ENCODE results near the gene PNKP.

PNKP gene

DNA sequence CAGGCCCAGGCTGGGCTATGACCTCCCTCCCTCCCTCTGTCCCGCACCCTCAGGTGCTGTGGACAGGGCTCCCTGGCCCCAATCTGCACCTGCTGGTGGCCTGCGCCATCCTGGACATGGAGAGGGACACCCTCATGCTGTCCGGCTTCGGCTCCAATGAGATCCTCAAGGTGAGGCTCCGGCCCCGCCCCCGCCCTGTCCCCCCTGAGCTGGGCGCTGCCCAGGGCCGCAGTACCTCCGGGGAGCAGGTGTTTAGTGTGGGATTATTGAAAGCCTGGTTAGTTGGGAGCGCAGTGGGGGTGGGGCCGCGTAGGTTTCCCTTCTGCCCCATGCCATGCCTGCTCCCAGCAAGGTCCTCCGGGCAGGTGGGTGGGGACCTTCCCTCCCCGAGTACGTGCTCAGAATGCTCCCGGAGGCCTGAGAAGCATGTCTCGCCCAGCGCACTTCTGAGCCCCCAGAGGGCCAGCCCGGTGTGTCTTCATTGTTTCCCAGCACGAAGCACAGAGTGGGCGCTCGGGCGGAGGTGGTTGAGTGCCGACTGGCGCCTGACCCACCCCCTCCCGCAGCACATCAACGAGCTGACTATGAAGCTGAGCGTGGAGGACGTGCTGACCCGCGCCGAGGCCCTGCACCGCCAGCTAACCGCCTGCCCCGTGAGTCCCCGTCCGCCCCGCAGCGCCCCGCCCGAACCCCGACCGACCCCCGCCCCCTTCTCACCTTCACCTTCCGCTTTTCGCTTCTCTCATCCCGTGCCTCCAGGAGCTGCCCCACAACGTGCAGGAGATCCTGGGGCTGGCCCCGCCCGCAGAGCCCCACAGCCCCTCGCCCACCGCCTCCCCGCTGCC is 20.5 kb upstream of the PNKP start:
- TF ChIP-seq, protein P1, sequence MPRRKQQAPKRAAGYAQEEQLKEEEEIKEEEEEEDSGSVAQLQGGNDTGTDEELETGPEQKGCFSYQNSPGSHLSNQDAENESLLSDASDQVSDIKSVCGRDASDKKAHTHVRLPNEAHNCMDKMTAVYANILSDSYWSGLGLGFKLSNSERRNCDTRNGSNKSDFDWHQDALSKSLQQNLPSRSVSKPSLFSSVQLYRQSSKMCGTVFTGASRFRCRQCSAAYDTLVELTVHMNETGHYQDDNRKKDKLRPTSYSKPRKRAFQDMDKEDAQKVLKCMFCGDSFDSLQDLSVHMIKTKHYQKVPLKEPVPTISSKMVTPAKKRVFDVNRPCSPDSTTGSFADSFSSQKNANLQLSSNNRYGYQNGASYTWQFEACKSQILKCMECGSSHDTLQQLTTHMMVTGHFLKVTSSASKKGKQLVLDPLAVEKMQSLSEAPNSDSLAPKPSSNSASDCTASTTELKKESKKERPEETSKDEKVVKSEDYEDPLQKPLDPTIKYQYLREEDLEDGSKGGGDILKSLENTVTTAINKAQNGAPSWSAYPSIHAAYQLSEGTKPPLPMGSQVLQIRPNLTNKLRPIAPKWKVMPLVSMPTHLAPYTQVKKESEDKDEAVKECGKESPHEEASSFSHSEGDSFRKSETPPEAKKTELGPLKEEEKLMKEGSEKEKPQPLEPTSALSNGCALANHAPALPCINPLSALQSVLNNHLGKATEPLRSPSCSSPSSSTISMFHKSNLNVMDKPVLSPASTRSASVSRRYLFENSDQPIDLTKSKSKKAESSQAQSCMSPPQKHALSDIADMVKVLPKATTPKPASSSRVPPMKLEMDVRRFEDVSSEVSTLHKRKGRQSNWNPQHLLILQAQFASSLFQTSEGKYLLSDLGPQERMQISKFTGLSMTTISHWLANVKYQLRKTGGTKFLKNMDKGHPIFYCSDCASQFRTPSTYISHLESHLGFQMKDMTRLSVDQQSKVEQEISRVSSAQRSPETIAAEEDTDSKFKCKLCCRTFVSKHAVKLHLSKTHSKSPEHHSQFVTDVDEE (CRISPR knock-in tag; IDR thresholded peaks at IDR 0.05), result no peak
- no peak for TF ChIP-seq CSRNP3 (CRISPR knock-in tag; IDR thresholded peaks at IDR 0.05)
- no peak for TF ChIP-seq ZFP3 (CRISPR knock-in tag; IDR thresholded peaks at IDR 0.05)
- no peak for TF ChIP-seq PATZ1 (CRISPR knock-in tag; IDR thresholded peaks at IDR 0.05; ENCODE audit: borderline replicate concordance)
- TF ChIP-seq ISL1 (CRISPR knock-in tag; IDR thresholded peaks at IDR 0.05), result no peak
- TF ChIP-seq ESRRG (CRISPR knock-in tag; IDR thresholded peaks at IDR 0.05), result no peak
- no peak for TF ChIP-seq ZC3H10 (CRISPR knock-in tag; IDR thresholded peaks at IDR 0.05)
- TF ChIP-seq PPARA (CRISPR knock-in tag; IDR thresholded peaks at IDR 0.05; ENCODE audit: borderline replicate concordance), result no peak
- no peak for TF ChIP-seq RARB (CRISPR knock-in tag; IDR thresholded peaks at IDR 0.05)
- TF ChIP-seq ZNF8 (CRISPR knock-in tag; IDR thresholded peaks at IDR 0.05), result no peak
- no peak for TF ChIP-seq ZNF565 (CRISPR knock-in tag; conservative IDR thresholded peaks at IDR 0.05; ENCODE audit: low read depth)
- ATAC-seq, result no peak

- TF ChIP-seq PATZ1 (CRISPR knock-in tag; IDR thresholded peaks at IDR 0.05; ENCODE audit: borderline replicate concordance) (no peak), RARB (CRISPR knock-in tag; IDR thresholded peaks at IDR 0.05) (no peak), ZNF565 (CRISPR knock-in tag; conservative IDR thresholded peaks at IDR 0.05; ENCODE audit: low read depth) (no peak), OSR1 (CRISPR knock-in tag; IDR thresholded peaks at IDR 0.05) (no peak), CSRNP3 (CRISPR knock-in tag; IDR thresholded peaks at IDR 0.05) (no peak), ZC3H10 (CRISPR knock-in tag; IDR thresholded peaks at IDR 0.05) (no peak), PPARA (CRISPR knock-in tag; IDR thresholded peaks at IDR 0.05; ENCODE audit: borderline replicate concordance) (no peak), GLIS3 (CRISPR knock-in tag; IDR thresholded peaks at IDR 0.05) (no peak), ZNF8 (CRISPR knock-in tag; IDR thresholded peaks at IDR 0.05) (no peak), SNAI2 (CRISPR knock-in tag; IDR thresholded peaks at IDR 0.05) (no peak), ZFP30 (CRISPR knock-in tag; IDR thresholded peaks at IDR 0.05) (no peak), ESRRG (CRISPR knock-in tag; IDR thresholded peaks at IDR 0.05) (no peak), CSDC2 (CRISPR knock-in tag; IDR thresholded peaks at IDR 0.05) (no peak), BACH2 (CRISPR knock-in tag; IDR thresholded peaks at IDR 0.05; ENCODE audit: borderline replicate concordance) (no peak), TOX (CRISPR knock-in tag; IDR thresholded peaks at IDR 0.05; ENCODE audit: borderline replicate concordance) (no peak), ZNF70 (CRISPR knock-in tag; IDR thresholded peaks at IDR 0.05) (no peak)
- TF ChIP-seq, protein P2, sequence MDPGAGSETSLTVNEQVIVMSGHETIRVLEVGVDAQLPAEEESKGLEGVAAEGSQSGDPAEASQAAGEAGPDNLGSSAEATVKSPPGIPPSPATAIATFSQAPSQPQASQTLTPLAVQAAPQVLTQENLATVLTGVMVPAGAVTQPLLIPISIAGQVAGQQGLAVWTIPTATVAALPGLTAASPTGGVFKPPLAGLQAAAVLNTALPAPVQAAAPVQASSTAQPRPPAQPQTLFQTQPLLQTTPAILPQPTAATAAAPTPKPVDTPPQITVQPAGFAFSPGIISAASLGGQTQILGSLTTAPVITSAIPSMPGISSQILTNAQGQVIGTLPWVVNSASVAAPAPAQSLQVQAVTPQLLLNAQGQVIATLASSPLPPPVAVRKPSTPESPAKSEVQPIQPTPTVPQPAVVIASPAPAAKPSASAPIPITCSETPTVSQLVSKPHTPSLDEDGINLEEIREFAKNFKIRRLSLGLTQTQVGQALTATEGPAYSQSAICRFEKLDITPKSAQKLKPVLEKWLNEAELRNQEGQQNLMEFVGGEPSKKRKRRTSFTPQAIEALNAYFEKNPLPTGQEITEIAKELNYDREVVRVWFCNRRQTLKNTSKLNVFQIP (CRISPR knock-in tag; IDR thresholded peaks at IDR 0.05; ENCODE audit: borderline replicate concordance, low read depth), result no peak
- TF ChIP-seq, protein P1 (CRISPR knock-in tag; IDR thresholded peaks at IDR 0.05), result no peak
- no peak for ATAC-seq
Observed at GRCh38 chr19:49887037-49887664, 19.8 kb upstream of the PNKP start.

Measured in SK-N-SH treated with all-trans-retinoic acid at 6 μM for 48 hours (cell line).